Measurements from ENCODE around the gene CCDC24.

The CCDC24 gene

GRCh38 chr1:43978264-43978550 is 13.2 kb upstream of the CCDC24 start:
- TF ChIP-seq CTCF (IDR thresholded peaks at IDR 0.05; ENCODE audit: low read depth, low read length), result no peak

GRCh38 chr1:43978551-43979260 is 12.7 kb upstream of the CCDC24 start, which contains the start of gene B4GALT2:
B4GALT2 (plus strand) TSS chr1:43979210; CDS start chr1:43981161, 1,951 bp downstream.
- DNase-seq (ENCODE audit: extremely low read depth, low read depth), result no peak
- no peak for TF ChIP-seq CTCF (IDR thresholded peaks at IDR 0.05; ENCODE audit: low read depth, low read length)

More at GRCh38 chr1:43978264-43978550, 13.2 kb upstream of the CCDC24 start:
- DNase-seq (ENCODE audit: extremely low read depth, low read depth), result no peak

GRCh38 chr1:43979261-43979527 is 12.2 kb upstream of the CCDC24 start:
- TF ChIP-seq CTCF (IDR thresholded peaks at IDR 0.05; ENCODE audit: low read depth, low read length), result no peak
- no peak for DNase-seq (ENCODE audit: extremely low read depth, low read depth)

- no peak for TF ChIP-seq CTCF (IDR thresholded peaks at IDR 0.05; ENCODE audit: low read depth, low read length)
- DNase-seq (ENCODE audit: extremely low read depth, low read depth), result no peak
Measured at GRCh38 chr1:43979528-43980254, 11.7 kb upstream of the CCDC24 start.

GRCh38 chr1:43980255-43981134 is 10.9 kb upstream of the CCDC24 start:
- TF ChIP-seq CTCF (IDR thresholded peaks at IDR 0.05; ENCODE audit: low read depth, low read length), result no peak
- DNase-seq (ENCODE audit: extremely low read depth, low read depth), result no peak

GRCh38 chr1:43981135-43981491 is 10.3 kb upstream of the CCDC24 start:
- no peak for DNase-seq (ENCODE audit: extremely low read depth, low read depth)
- TF ChIP-seq CTCF (IDR thresholded peaks at IDR 0.05; ENCODE audit: low read depth, low read length), result no peak

GRCh38 chr1:43981636-43982035 is 9.8 kb upstream of the CCDC24 start:
- TF ChIP-seq CTCF (IDR thresholded peaks at IDR 0.05; ENCODE audit: low read depth, low read length), result no peak
- no peak for DNase-seq (ENCODE audit: extremely low read depth, low read depth)

Data from AG09319 (cell line).